KG1 (cell line): Measurements from ENCODE around the gene GSC.
"Not testable (repeated sequence)": the region's sequence is repeated elsewhere in the genome, so short reads cannot be mapped to it uniquely, and the experiment has no call there.

Experiments
- DNase-seq: peaks from one replicate; lab custom pipeline; 2025; lab: John Stamatoyannopoulos, UW

GSC gene

GRCh38 chr14:94746131-94746530 lies 23.8 kb downstream of the GSC start:
- no peak for DNase-seq

- no peak for DNase-seq
These were observed 31.2 kb downstream of the GSC start for GRCh38 chr14:94738751-94739150.

DNA sequence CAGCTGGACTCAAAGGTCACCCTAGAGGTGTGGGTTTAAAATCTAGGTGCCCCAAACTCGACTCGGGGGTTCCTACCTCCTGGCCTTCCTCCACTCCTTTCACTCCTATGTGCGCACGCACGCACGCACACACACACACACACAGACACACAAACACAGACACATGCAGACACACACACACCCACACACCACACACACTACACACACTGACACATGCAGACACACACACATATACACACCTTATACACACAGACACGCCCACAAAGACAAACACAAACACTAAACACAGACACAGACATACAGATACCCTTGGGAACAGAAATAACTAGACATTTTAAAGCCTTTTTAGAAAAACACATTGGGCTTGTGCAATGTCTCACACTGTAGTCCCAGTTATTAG lies 31.8 kb downstream of the GSC start:
- no peak for DNase-seq

DNA sequence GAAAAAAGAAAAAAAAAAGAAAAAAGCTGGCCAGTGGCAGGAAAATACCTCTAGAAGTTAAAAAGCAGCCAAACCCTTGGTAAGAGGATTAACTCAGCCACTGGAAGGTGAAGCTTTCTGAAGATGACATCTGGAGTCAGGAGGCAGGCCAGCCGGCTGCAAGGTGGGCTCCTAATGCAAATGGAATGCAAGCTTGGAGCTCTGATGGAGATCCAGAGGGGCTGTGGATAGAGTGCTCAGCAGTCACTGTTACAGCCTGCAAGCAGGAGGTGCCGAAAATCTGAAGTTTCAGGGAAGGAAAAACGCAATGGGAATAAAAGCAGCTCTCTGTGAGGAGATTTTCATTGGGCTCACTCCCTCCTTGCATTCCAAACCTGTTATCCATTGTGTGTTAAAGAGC lies 41.0 kb downstream of the GSC start:
- no peak for DNase-seq

DNA sequence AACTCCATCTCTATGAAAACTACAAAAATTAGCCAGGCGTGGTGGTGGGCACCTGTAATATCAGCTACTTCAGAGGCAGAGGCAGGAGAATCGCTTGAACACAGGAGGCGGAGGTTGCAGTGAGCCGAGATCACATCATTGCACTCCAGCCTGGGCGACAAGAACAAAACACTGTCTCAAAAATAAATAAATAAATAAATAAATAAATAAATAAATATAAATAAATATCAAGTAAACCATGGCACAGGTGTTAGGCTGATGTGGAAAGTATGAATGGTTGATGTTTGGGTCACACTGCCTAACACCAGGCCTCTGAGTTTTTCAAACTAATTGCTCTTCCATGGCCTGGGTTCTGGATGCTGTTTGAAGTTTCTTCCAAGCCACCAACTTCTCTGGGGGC lies 41.5 kb downstream of the GSC start:
- DNase-seq, result not testable (repeated sequence)

- DNase-seq, result not testable (repeated sequence)
These were observed 43.3 kb downstream of the GSC start for GRCh38 chr14:94726649-94727048.

DNA sequence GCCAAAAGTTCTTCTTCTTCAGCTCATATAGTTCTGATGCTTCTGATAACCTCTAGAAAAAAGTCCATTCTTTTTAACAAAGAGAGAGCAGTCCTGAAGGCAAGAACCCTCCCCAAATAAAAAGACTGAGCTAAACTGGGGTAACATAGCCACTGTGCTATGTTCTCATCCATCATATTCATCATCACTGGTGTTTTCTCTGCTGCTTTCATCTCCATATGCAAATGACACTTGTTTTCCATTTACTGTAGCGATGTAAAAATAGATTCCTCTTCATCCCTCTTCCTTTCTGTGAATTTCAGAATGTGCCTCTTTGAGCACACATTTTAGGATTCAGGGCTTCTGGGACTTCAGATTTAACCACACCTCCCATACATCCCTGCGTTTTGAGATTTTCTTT lies 44.9 kb downstream of the GSC start:
- no peak for DNase-seq

GRCh38 chr14:94722397-94722796 lies 47.5 kb downstream of the GSC start:
- no peak for DNase-seq
